OCI-LY3 (cell line): Measurements from ENCODE around the gene FBXO2.

Experiments used
- EZH2phosphoT487 ChIP-seq: fragments of 200-600 bp; shearing (Covaris generic); IDR thresholded peaks from 2 replicates; pipeline ENCODE4 v1.6.1; 2018; ENCODE audit warnings: antibody characterized with exemption, mixed run types, low read depth
- TF ChIP-seq, protein P1 (sequence below): fragments of 200-600, 300-600 bp; sonication (generic); IDR thresholded peaks from 2 replicates; pipeline ENCODE4 v1.5.1; 2014; ENCODE audit warnings: antibody characterized with exemption, low read length, low read depth

DNA sequence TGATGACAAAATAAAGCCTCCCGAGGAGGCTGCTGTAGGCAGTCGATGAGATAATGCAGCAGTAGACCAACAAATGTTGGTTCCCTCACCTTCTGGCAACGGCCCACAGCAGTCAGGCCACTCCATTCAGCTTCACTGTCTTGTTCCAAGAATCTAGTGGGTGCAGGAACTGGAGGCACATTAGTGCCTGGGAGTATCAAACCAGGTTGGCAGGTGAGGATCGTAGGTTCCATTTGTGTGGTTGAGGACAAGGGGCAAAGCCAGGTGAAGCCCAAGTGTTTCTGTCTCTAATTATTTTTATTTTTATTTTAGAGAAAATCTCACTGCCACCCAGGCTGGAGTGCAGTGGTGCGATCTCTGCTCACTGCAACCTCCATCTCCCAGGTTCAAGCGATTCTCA, 13.3 kb downstream of the FBXO2 start:
- TF ChIP-seq, protein P1, sequence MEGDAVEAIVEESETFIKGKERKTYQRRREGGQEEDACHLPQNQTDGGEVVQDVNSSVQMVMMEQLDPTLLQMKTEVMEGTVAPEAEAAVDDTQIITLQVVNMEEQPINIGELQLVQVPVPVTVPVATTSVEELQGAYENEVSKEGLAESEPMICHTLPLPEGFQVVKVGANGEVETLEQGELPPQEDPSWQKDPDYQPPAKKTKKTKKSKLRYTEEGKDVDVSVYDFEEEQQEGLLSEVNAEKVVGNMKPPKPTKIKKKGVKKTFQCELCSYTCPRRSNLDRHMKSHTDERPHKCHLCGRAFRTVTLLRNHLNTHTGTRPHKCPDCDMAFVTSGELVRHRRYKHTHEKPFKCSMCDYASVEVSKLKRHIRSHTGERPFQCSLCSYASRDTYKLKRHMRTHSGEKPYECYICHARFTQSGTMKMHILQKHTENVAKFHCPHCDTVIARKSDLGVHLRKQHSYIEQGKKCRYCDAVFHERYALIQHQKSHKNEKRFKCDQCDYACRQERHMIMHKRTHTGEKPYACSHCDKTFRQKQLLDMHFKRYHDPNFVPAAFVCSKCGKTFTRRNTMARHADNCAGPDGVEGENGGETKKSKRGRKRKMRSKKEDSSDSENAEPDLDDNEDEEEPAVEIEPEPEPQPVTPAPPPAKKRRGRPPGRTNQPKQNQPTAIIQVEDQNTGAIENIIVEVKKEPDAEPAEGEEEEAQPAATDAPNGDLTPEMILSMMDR = no peak
- no peak for TF ChIP-seq EZH2phosphoT487
